Measurements from ENCODE around the gene ANKRD11.

ANKRD11 gene

GRCh38 chr16:89314357-89314756 lies 176.0 kb downstream of the ANKRD11 start:
- H4K91ac ChIP-seq (ENCODE audit: low read depth, low read length): no peak overlapping the region
- no peak overlapping the region for H3K4me2 ChIP-seq (ENCODE audit: low read length)
- DNase-seq: no peak
- H3K23ac ChIP-seq (ENCODE audit: low read length): no peak overlapping the region
- no peak overlapping the region for H3K18ac ChIP-seq (ENCODE audit: low read length)
- no peaks in the 10 kb centered on the region for H3K79me1 ChIP-seq (ENCODE audit: low read length)
- H2BK5ac ChIP-seq (ENCODE audit: low read depth, low read length, poor library complexity): no peak overlapping the region
- no peaks in the 10 kb centered on the region for H3K27me3 ChIP-seq (ENCODE audit: insufficient read depth, low read length)
- H3K9ac ChIP-seq (ENCODE audit: low read length): no peak overlapping the region
- H2BK12ac ChIP-seq (ENCODE audit: low read length): no peak overlapping the region
- no peak overlapping the region for H2AK5ac ChIP-seq (ENCODE audit: low read length)
- H3K4me3 ChIP-seq (ENCODE audit: low read depth, low read length): peak overlapping the region; percentile 10
- H4K8ac ChIP-seq (ENCODE audit: low read depth, low read length): no peak overlapping the region
- WGBS (ENCODE audit: extremely low coverage, insufficient coverage, insufficient read length): no CpG with 5 or more reads among the region's 14 CpGs
- H3K14ac ChIP-seq (ENCODE audit: low read length): no peak overlapping the region
- H3K4ac ChIP-seq (ENCODE audit: low read depth, low read length): no peak overlapping the region
- H2BK120ac ChIP-seq (ENCODE audit: insufficient read depth, low read length, poor library complexity): no peak overlapping the region
- peaks cover 9 to 14% of the 10 kb centered on the region in 2 experiments for H3K4me1 ChIP-seq (ENCODE audit: control insufficient read depth in 1 of 2, insufficient read depth in 2 of 2, low read length in 2 of 2)
- H3K36me3 ChIP-seq (ENCODE audit: control insufficient read depth in 1 of 2, insufficient read depth in 2 of 2, low read length in 2 of 2): peaks cover 36 to 47% of the 10 kb centered on the region in 2 experiments
- H3K9me3 ChIP-seq (ENCODE audit: insufficient read depth, low read depth, low read length): peaks cover 1% of the 10 kb centered on the region
- no peak overlapping the region for H4K12ac ChIP-seq (ENCODE audit: low read depth, low read length)
- H3K79me2 ChIP-seq (ENCODE audit: control insufficient read depth, insufficient read depth, low read length, poor library complexity): peaks cover 15% of the 10 kb centered on the region
- H3K27ac ChIP-seq (ENCODE audit: low read depth, low read length): no peak overlapping the region
- no peak overlapping the region for H2AFZ ChIP-seq (ENCODE audit: insufficient read depth, low read length, poor library complexity)

DNA sequence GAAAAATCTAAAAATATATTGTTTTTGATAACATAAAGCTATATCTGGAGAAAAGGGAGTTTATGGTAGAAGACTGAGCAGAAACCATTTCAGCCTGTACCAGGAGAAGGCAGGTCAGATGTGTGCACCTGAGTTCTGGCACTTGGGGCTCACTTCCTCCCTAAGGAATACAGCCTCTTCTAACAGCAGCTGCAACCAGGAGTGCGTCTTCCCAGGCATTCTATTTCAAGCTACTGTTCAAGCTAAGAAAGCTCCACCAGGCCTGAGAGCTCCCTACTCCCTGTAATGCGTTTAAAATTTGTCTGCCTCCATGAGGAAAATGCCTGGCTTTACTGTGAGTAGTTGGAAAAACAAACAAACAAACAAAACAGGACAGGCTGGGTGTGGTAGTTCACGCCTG lies 176.8 kb downstream of the ANKRD11 start:
- Histone ChIP-seq H2BK5ac (ENCODE audit: low read depth, low read length, poor library complexity) (no peak overlapping the region), H2BK120ac (ENCODE audit: insufficient read depth, low read length, poor library complexity) (no peak overlapping the region), H3K4me3 (ENCODE audit: low read depth, low read length) (no peak overlapping the region), H2BK12ac (ENCODE audit: low read length) (no peak overlapping the region), H3K18ac (ENCODE audit: low read length) (no peak overlapping the region), H3K36me3 (ENCODE audit: control insufficient read depth in 1 of 2, insufficient read depth in 2 of 2, low read length in 2 of 2) (peaks cover 36 to 47% of the 10 kb centered on the region in 2 experiments), H3K9me3 (ENCODE audit: insufficient read depth, low read depth, low read length) (peaks cover 1% of the 10 kb centered on the region), H4K12ac (ENCODE audit: low read depth, low read length) (no peak overlapping the region), H3K9ac (ENCODE audit: low read length) (no peak overlapping the region), H3K23ac (ENCODE audit: low read length) (no peak overlapping the region), H3K4me1 (ENCODE audit: control insufficient read depth in 1 of 2, insufficient read depth in 2 of 2, low read length in 2 of 2) (peaks cover 5 to 10% of the 10 kb centered on the region in 2 experiments), H3K27ac (ENCODE audit: low read depth, low read length) (no peak overlapping the region), H2AK5ac (ENCODE audit: low read length) (no peak overlapping the region), H2AFZ (ENCODE audit: insufficient read depth, low read length, poor library complexity) (no peak overlapping the region), H4K91ac (ENCODE audit: low read depth, low read length) (no peak overlapping the region), H3K4me2 (ENCODE audit: low read length) (no peak overlapping the region), H3K79me2 (ENCODE audit: control insufficient read depth, insufficient read depth, low read length, poor library complexity) (peaks cover 13% of the 10 kb centered on the region), H3K27me3 (ENCODE audit: insufficient read depth, low read length) (no peaks in the 10 kb centered on the region), H3K79me1 (ENCODE audit: low read length) (no peaks in the 10 kb centered on the region), H3K4ac (ENCODE audit: low read depth, low read length) (no peak overlapping the region), H4K8ac (ENCODE audit: low read depth, low read length) (no peak overlapping the region), H3K14ac (ENCODE audit: low read length) (no peak overlapping the region)
- WGBS (ENCODE audit: extremely low coverage, insufficient coverage, insufficient read length): no CpG with 5 or more reads among the region's 3 CpGs
- DNase-seq: no peak

- Histone ChIP-seq H4K12ac (ENCODE audit: low read depth, low read length) (no peak overlapping the region), H3K27ac (ENCODE audit: low read depth, low read length) (no peak overlapping the region), H4K8ac (ENCODE audit: low read depth, low read length) (no peak overlapping the region), H2BK5ac (ENCODE audit: low read depth, low read length, poor library complexity) (no peak overlapping the region), H2AFZ (ENCODE audit: insufficient read depth, low read length, poor library complexity) (no peak overlapping the region), H3K27me3 (ENCODE audit: insufficient read depth, low read length) (no peaks in the 10 kb centered on the region), H3K23ac (ENCODE audit: low read length) (no peak overlapping the region), H3K9ac (ENCODE audit: low read length) (no peak overlapping the region), H3K18ac (ENCODE audit: low read length) (no peak overlapping the region), H3K4me3 (ENCODE audit: low read depth, low read length) (no peak overlapping the region), H3K9me3 (ENCODE audit: insufficient read depth, low read depth, low read length) (no peaks in the 10 kb centered on the region), H3K79me2 (ENCODE audit: control insufficient read depth, insufficient read depth, low read length, poor library complexity) (peaks cover 7% of the 10 kb centered on the region), H2AK5ac (ENCODE audit: low read length) (no peak overlapping the region), H3K4ac (ENCODE audit: low read depth, low read length) (peak overlapping the region; percentile 3), H3K14ac (ENCODE audit: low read length) (no peak overlapping the region), H3K4me2 (ENCODE audit: low read length) (no peak overlapping the region), H3K4me1 (ENCODE audit: control insufficient read depth in 1 of 2, insufficient read depth in 2 of 2, low read length in 2 of 2) (peaks cover 5 to 10% of the 10 kb centered on the region in 2 experiments), H3K79me1 (ENCODE audit: low read length) (no peaks in the 10 kb centered on the region), H2BK120ac (ENCODE audit: insufficient read depth, low read length, poor library complexity) (no peak overlapping the region), H2BK12ac (ENCODE audit: low read length) (no peak overlapping the region), H4K91ac (ENCODE audit: low read depth, low read length) (no peak overlapping the region), H3K36me3 (ENCODE audit: control insufficient read depth in 1 of 2, insufficient read depth in 2 of 2, low read length in 2 of 2) (peaks cover 36 to 44% of the 10 kb centered on the region in 2 experiments)
- no peak for DNase-seq
- WGBS (ENCODE audit: extremely low coverage, insufficient coverage, insufficient read length): no CpG with 5 or more reads among the region's 22 CpGs
Measured at GRCh38 chr16:89312598-89313299, 177.6 kb downstream of the ANKRD11 start.

- Histone ChIP-seq H3K9ac (ENCODE audit: low read length) (no peak overlapping the region), H2BK120ac (ENCODE audit: insufficient read depth, low read length, poor library complexity) (no peak overlapping the region), H3K4me3 (ENCODE audit: low read depth, low read length) (no peak overlapping the region), H3K9me3 (ENCODE audit: insufficient read depth, low read depth, low read length) (no peaks in the 10 kb centered on the region), H3K79me1 (ENCODE audit: low read length) (no peaks in the 10 kb centered on the region), H3K4me1 (ENCODE audit: control insufficient read depth in 1 of 2, insufficient read depth in 2 of 2, low read length in 2 of 2) (peaks cover 5 to 10% of the 10 kb centered on the region in 2 experiments), H3K23ac (ENCODE audit: low read length) (no peak overlapping the region), H2AK5ac (ENCODE audit: low read length) (no peak overlapping the region), H4K8ac (ENCODE audit: low read depth, low read length) (no peak overlapping the region), H3K27me3 (ENCODE audit: insufficient read depth, low read length) (no peaks in the 10 kb centered on the region), H3K36me3 (ENCODE audit: control insufficient read depth in 1 of 2, insufficient read depth in 2 of 2, low read length in 2 of 2) (peaks cover 36 to 43% of the 10 kb centered on the region in 2 experiments), H3K79me2 (ENCODE audit: control insufficient read depth, insufficient read depth, low read length, poor library complexity) (peaks cover 5% of the 10 kb centered on the region), H3K4me2 (ENCODE audit: low read length) (no peak overlapping the region), H2BK5ac (ENCODE audit: low read depth, low read length, poor library complexity) (no peak overlapping the region), H3K4ac (ENCODE audit: low read depth, low read length) (no peak overlapping the region), H4K12ac (ENCODE audit: low read depth, low read length) (no peak overlapping the region), H3K18ac (ENCODE audit: low read length) (no peak overlapping the region), H2AFZ (ENCODE audit: insufficient read depth, low read length, poor library complexity) (no peak overlapping the region), H2BK12ac (ENCODE audit: low read length) (no peak overlapping the region), H4K91ac (ENCODE audit: low read depth, low read length) (no peak overlapping the region), H3K27ac (ENCODE audit: low read depth, low read length) (no peak overlapping the region), H3K14ac (ENCODE audit: low read length) (no peak overlapping the region)
- WGBS (ENCODE audit: extremely low coverage, insufficient coverage, insufficient read length): no CpG with 5 or more reads among the region's 11 CpGs
- DNase-seq: no peak
Measured at GRCh38 chr16:89312194-89312593, 178.2 kb downstream of the ANKRD11 start.

Data from trophoblast cell (in vitro differentiated cells and primary cell).